Measurements from ENCODE around the gene TXNDC15.
"Not testable (repeated sequence)": the region's sequence is repeated elsewhere in the genome, so short reads cannot be mapped to it uniquely, and the experiment has no call there.

The TXNDC15 gene, protein sequence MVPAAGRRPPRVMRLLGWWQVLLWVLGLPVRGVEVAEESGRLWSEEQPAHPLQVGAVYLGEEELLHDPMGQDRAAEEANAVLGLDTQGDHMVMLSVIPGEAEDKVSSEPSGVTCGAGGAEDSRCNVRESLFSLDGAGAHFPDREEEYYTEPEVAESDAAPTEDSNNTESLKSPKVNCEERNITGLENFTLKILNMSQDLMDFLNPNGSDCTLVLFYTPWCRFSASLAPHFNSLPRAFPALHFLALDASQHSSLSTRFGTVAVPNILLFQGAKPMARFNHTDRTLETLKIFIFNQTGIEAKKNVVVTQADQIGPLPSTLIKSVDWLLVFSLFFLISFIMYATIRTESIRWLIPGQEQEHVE

DNA sequence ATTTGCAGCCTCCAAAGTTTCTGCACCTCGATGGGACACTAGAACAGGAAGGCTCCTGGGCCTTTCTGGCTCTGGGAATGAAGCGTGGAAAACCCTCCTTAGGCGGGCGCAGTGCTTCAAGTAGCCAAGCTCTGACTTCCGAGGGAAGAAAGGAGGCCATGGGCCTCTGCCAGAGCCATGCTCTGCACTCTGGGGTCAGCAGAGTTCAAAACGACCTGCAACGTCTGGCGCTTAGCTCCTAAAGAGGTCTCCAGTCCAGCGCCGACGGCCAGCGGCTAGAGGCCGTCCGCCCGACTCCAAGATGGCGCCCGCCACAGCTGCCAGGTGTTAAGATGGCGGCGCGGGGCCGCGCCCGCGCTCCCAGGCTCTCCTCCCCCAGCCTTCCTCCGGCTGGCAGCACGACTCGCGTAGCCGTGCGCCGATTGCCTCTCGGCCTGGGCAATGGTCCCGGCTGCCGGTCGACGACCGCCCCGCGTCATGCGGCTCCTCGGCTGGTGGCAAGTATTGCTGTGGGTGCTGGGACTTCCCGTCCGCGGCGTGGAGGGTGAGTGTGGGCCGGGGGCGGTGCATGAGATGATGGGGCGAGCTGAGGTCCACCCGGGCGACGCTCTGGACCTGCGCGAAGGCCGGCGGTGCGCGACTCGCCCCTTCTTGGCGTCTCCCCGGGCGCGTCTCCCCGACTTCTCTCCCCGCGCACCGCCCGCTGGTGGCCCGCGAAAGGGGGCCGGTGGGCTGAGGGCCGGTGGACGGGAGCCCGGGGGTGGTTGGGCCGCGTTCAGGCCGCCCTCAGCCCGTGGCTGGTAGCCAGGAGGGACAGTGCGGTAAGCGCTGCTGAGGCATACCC lies at the start of gene TXNDC15:
Gene TXNDC15 (plus strand): TSS at position 385 of the 844 bp plus-strand sequence. CDS start 57 bp downstream, at position 442.
- H3K9ac ChIP-seq (ENCODE audit: low read depth, low read length): peak within 1 kb of the TSS; percentile 97
- no peaks in the 10 kb centered on the region for H3K9me3 ChIP-seq (ENCODE audit: control insufficient read depth, insufficient read depth, low read length)
- H3K36me3 ChIP-seq (ENCODE audit: control insufficient read depth, insufficient read depth, low read length): no peaks in the 10 kb centered on the region
- H3K4me1 ChIP-seq (ENCODE audit: control insufficient read depth, insufficient read depth, low read length): no peaks in the 10 kb centered on the region
- no peaks in the 10 kb centered on the region for H3K27me3 ChIP-seq (ENCODE audit: control insufficient read depth, insufficient read depth, low read length)
- H3K4me3 ChIP-seq (ENCODE audit: low read depth, low read length): peak within 1 kb of the TSS; percentile 89

DNA sequence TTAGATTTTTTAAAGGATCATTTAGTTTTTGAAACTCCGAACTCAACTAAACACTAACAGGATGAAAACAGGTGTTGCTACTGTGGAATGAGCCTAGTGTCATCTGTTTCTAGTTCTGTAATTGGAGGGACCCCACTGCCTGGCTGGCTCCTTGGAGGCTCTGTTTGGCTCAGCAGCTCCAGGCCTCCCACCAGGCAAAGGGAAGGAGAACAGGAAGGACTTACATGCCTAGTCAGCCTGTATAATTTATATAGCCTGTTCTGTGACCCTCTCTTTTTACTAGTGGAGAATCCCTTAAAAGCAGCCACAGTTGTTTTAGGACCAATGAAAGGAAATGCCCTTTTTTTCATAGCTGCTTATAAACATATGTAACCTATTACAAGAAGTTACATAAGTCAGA lies 49.5 kb upstream of the TXNDC15 start:
- no peak overlapping the region for H3K4me3 ChIP-seq (ENCODE audit: low read depth, low read length)
- no peaks in the 10 kb centered on the region for H3K27me3 ChIP-seq (ENCODE audit: control insufficient read depth, insufficient read depth, low read length)
- H3K4me1 ChIP-seq (ENCODE audit: control insufficient read depth, insufficient read depth, low read length): no peaks in the 10 kb centered on the region
- no peaks in the 10 kb centered on the region for H3K9me3 ChIP-seq (ENCODE audit: control insufficient read depth, insufficient read depth, low read length)
- H3K36me3 ChIP-seq (ENCODE audit: control insufficient read depth, insufficient read depth, low read length): peaks cover 19% of the 10 kb centered on the region
- H3K9ac ChIP-seq (ENCODE audit: low read depth, low read length): no peak overlapping the region

DNA sequence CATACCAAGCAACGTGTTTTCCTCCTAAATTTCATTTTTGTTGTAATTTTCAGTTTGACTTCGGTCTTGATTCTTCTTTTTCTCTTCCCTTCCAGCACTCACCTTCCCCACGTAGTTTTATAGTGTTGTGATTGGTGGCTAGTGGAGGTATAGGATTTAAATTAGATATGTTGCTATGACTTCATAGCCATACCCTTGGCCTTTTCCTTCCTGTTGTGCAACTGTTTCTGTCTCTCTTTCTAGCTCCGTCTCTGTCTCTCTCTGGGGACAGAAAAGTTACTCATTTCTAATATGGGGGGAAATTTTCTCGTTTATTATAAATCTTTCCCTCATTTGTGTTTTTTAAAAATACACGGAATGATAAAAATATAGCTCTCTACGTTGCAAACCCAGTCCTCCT lies 49.0 kb upstream of the TXNDC15 start:
- no peaks in the 10 kb centered on the region for H3K9me3 ChIP-seq (ENCODE audit: control insufficient read depth, insufficient read depth, low read length)
- peaks cover 16% of the 10 kb centered on the region for H3K36me3 ChIP-seq (ENCODE audit: control insufficient read depth, insufficient read depth, low read length)
- no peak overlapping the region for H3K4me3 ChIP-seq (ENCODE audit: low read depth, low read length)
- H3K9ac ChIP-seq (ENCODE audit: low read depth, low read length): no peak overlapping the region
- H3K4me1 ChIP-seq (ENCODE audit: control insufficient read depth, insufficient read depth, low read length): no peaks in the 10 kb centered on the region
- H3K27me3 ChIP-seq (ENCODE audit: control insufficient read depth, insufficient read depth, low read length): no peaks in the 10 kb centered on the region

DNA sequence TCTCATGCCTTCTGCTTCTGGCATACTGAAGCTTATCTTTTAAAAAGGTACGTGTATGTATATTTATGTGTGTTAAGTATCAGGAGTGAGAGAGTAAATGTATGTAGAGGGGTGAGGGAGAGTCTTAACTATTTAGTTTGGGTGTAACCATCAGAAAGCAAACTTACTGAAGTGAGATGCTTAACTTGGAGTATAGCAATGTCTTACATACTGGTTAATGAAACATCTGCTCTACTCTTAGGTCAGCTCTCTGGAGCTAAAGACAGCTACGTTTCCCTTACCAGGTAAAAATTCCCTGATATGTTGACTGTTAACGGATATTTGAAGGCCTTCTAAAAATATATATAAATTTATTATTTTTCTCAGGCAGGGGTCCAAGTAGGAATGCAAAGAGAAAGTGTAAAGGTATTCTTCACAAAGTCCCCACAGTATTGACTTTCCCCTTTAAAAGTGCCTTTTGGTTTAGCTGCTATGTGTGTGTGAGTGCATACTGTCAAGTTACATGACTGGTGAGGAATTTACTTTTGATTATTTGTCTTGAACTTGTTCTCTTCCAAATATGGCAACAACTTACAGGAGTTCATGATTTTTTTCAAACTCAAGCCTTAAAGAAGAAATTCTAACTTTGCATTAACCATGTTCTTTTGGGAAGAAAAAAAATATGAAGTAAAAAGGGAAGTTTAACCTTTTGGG lies 40.7 kb upstream of the TXNDC15 start:
- Histone ChIP-seq H3K4me1 (ENCODE audit: control insufficient read depth, insufficient read depth, low read length) (no peaks in the 10 kb centered on the region), H3K4me3 (ENCODE audit: low read depth, low read length) (no peak overlapping the region), H3K9me3 (ENCODE audit: control insufficient read depth, insufficient read depth, low read length) (no peaks in the 10 kb centered on the region), H3K9ac (ENCODE audit: low read depth, low read length) (no peak overlapping the region), H3K27me3 (ENCODE audit: control insufficient read depth, insufficient read depth, low read length) (no peaks in the 10 kb centered on the region), H3K36me3 (ENCODE audit: control insufficient read depth, insufficient read depth, low read length) (peaks cover 8% of the 10 kb centered on the region)

DNA sequence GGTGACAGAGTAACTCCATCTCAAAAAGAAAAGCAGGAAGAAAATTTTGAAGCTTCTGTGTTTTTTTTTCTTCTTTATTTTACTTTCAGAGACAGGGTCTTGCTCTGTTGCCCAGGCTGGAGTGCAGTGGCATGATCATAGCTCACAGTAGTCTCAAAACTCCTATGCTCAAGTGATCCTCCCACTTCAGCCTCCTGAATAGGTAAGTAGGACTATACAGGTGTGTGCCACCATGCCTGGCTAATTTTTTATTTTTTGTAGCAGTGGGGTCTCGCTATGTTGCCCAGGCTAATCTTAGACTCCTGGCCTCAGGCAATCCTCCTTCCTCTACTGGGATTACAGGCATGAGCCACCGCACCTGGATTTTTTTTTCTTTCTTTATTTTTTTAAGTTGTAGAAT lies 38.5 kb upstream of the TXNDC15 start:
- Histone ChIP-seq H3K27me3 (ENCODE audit: control insufficient read depth, insufficient read depth, low read length) (no peaks in the 10 kb centered on the region), H3K9me3 (ENCODE audit: control insufficient read depth, insufficient read depth, low read length) (no peaks in the 10 kb centered on the region), H3K9ac (ENCODE audit: low read depth, low read length) (no peak overlapping the region), H3K4me1 (ENCODE audit: control insufficient read depth, insufficient read depth, low read length) (no peaks in the 10 kb centered on the region), H3K4me3 (ENCODE audit: low read depth, low read length) (no peak overlapping the region), H3K36me3 (ENCODE audit: control insufficient read depth, insufficient read depth, low read length) (peaks cover 11% of the 10 kb centered on the region)

DNA sequence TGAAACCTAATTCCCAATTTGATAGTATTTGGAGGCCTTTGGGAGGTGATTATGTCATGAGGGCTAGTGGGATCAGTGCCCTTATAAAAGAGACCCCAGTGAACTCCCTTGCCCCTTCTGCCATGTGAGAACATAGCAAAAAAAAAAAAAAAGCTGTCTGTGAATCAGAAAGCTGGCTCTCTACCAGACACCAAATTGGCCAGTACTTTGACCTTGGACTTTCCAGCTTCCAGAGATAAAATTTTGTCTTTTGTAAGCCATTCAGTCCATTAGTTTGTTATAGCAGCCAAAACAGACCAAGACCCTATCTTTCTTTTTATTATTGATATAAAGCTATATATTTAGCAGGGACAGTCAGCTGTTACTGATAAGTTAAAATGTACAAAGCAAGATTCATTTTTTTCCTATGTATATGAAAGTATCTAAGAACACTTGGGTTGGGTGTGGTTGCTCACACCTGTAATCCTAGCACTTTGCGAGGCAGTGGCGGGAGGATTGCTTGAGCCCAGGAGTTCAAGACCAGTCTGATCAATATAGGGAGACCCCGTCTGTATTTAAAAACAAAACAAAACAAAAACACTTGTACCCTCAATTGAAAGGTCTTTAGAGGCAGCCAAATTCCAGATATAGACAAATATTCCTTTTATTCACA lies 36.5 kb upstream of the TXNDC15 start:
- Histone ChIP-seq H3K9ac (ENCODE audit: low read depth, low read length) (no peak overlapping the region), H3K36me3 (ENCODE audit: control insufficient read depth, insufficient read depth, low read length) (peaks cover 11% of the 10 kb centered on the region), H3K4me1 (ENCODE audit: control insufficient read depth, insufficient read depth, low read length) (no peaks in the 10 kb centered on the region), H3K4me3 (ENCODE audit: low read depth, low read length) (no peak overlapping the region), H3K27me3 (ENCODE audit: control insufficient read depth, insufficient read depth, low read length) (no peaks in the 10 kb centered on the region), H3K9me3 (ENCODE audit: control insufficient read depth, insufficient read depth, low read length) (no peaks in the 10 kb centered on the region)

DNA sequence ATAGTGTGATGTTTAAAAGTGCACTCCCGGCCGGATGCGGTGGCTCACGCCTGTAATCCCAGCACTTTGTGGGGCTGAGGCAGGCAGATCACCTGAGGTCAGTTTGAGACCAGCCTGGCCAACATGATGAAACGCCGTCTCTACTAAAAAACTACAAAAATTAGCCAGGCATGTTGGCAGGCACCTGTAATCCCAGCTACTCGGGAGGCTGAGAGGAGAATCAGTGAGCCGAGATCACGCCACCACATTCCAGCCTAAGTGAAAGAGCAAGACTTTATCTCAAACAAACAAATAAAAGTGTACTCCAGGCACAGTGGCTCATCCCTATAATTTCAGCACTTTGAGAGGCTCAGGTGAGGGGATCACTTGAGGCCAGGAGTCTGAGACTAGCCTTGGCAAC lies 35.8 kb upstream of the TXNDC15 start:
- H3K9me3 ChIP-seq (ENCODE audit: control insufficient read depth, insufficient read depth, low read length); H3K4me3 ChIP-seq (ENCODE audit: low read depth, low read length): not testable (repeated sequence)
- peaks cover 11% of the 10 kb centered on the region for H3K36me3 ChIP-seq (ENCODE audit: control insufficient read depth, insufficient read depth, low read length)

DNA sequence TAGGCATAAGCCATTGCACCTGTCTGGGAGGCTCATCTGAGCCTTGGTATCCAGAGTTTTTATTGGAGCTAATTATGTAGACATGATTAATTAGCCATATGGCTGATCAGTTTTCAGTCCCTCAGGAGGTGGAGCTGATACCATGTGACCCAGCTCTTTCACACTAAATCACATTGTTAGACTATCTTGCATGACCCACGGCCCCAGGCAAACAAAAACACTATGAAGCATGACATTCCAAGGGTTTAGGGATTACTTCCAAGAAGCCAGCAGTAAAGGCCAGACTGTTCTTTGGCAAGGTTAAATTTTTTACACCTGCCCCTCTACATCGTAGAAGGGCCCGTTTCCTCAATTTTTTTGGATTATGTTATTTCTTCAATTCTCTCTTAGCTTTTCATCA lies 33.4 kb upstream of the TXNDC15 start:
- Histone ChIP-seq H3K9me3 (ENCODE audit: control insufficient read depth, insufficient read depth, low read length) (no peaks in the 10 kb centered on the region), H3K9ac (ENCODE audit: low read depth, low read length) (no peak overlapping the region), H3K27me3 (ENCODE audit: control insufficient read depth, insufficient read depth, low read length) (no peaks in the 10 kb centered on the region), H3K36me3 (ENCODE audit: control insufficient read depth, insufficient read depth, low read length) (peaks cover 5% of the 10 kb centered on the region), H3K4me3 (ENCODE audit: low read depth, low read length) (no peak overlapping the region), H3K4me1 (ENCODE audit: control insufficient read depth, insufficient read depth, low read length) (no peaks in the 10 kb centered on the region)

More for the DNA sequence above, 35.8 kb upstream of the TXNDC15 start:
- not testable (repeated sequence) for H3K9ac ChIP-seq (ENCODE audit: low read depth, low read length); H3K27me3 ChIP-seq (ENCODE audit: control insufficient read depth, insufficient read depth, low read length); H3K4me1 ChIP-seq (ENCODE audit: control insufficient read depth, insufficient read depth, low read length)

DNA sequence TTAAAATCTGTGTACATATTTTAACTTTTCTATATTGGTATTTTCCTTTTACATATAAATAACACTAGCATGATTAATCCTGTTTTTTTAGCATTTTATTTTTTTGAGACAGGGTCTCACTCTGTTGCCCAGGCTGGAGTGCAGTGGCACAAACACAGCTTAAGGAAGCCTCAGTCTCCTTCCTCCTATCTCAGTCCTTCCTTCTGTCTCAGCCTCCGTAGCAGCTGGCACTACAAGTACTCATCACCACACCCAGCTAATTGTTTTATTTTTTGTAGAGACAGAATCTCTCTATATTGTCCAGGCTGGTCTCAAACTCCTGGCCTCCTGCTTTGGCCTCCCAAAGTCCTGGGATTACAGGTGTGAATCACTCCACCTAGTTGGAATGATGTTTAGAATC lies 29.9 kb upstream of the TXNDC15 start:
- H3K9ac ChIP-seq (ENCODE audit: low read depth, low read length): no peak overlapping the region
- H3K9me3 ChIP-seq (ENCODE audit: control insufficient read depth, insufficient read depth, low read length): no peaks in the 10 kb centered on the region
- no peak overlapping the region for H3K4me3 ChIP-seq (ENCODE audit: low read depth, low read length)
- peaks cover 7% of the 10 kb centered on the region for H3K36me3 ChIP-seq (ENCODE audit: control insufficient read depth, insufficient read depth, low read length)
- H3K4me1 ChIP-seq (ENCODE audit: control insufficient read depth, insufficient read depth, low read length): peaks cover 5% of the 10 kb centered on the region
- no peaks in the 10 kb centered on the region for H3K27me3 ChIP-seq (ENCODE audit: control insufficient read depth, insufficient read depth, low read length)

DNA sequence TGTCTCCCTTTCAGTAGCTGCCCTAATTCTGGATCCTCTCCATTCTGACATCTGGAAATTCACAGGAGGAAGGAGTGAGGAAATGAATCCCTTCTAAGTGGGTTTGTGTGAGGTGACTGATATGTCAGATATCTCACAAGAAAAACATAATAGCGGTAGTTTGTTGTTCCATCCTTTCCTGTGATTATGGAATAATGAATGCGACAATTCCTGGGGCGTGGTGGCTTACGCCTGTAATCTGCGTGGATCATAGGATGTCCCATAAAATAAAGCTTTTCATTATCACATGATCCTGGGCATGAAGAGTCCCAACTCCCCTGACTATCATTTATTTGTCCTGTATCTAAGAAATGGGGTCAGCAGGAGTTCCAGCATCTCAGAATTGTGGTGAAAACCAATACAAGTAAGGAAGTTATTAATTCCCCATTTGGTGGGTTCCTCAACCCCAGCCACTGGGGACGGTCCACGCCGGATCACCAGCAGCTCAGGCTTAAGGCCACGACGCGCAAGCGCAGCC lies 28.8 kb upstream of the TXNDC15 start:
- H3K4me1 ChIP-seq (ENCODE audit: control insufficient read depth, insufficient read depth, low read length): peaks cover 5% of the 10 kb centered on the region

More for the DNA sequence above, 28.8 kb upstream of the TXNDC15 start:
- no peaks in the 10 kb centered on the region for H3K9me3 ChIP-seq (ENCODE audit: control insufficient read depth, insufficient read depth, low read length)
- peaks cover 2% of the 10 kb centered on the region for H3K36me3 ChIP-seq (ENCODE audit: control insufficient read depth, insufficient read depth, low read length)
- no peaks in the 10 kb centered on the region for H3K27me3 ChIP-seq (ENCODE audit: control insufficient read depth, insufficient read depth, low read length)
- H3K9ac ChIP-seq (ENCODE audit: low read depth, low read length): peak overlapping the region; percentile 89
- H3K4me3 ChIP-seq (ENCODE audit: low read depth, low read length): peak overlapping the region; percentile 77
